ENCODE measurements around the gene DGKZ.

DNA sequence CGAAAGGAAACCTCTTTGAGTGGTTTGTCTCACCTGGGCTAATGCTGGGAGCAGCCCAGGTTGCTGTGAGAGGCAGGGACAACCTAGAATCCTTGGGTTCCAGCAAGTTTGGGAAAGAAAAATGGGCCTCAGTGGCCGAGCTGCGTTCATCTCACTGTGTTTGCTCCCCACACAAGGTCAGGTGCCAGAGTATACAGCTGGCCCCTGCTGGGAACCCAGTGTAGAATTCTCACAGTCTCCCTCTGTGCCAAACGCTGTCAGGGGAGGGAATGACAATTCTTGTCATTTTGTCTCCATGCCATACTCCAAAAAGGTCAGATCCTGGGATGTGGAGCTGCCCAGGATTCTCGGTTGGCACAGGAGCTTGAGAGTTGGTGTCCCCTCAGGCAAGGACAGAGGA, 4.3 kb downstream of the DGKZ start:
- TF ChIP-seq NFRKB (IDR thresholded peaks at IDR 0.05), result no peak
- no peak for TF ChIP-seq L3MBTL2 (conservative IDR thresholded peaks at IDR 0.05)
- no peak for TF ChIP-seq TARDBP (IDR thresholded peaks at IDR 0.05)
- TF ChIP-seq ELF4 (IDR thresholded peaks at IDR 0.05), result no peak
- TF ChIP-seq FOXA1 (IDR thresholded peaks at IDR 0.05), result no peak
- TF ChIP-seq LEF1 (IDR thresholded peaks at IDR 0.05; ENCODE audit: borderline replicate concordance), result no peak
- TF ChIP-seq SP1 (IDR thresholded peaks at IDR 0.05), result no peak
- TF ChIP-seq SUZ12 (IDR thresholded peaks at IDR 0.05), result no peak
- no peak for TF ChIP-seq ZNF384 (IDR thresholded peaks at IDR 0.05)

All from HEK293T (cell line).